Thoracic aorta (tissue), 2 donors: ENCODE measurements around the gene KLHL29. TPM values are rescaled to one million over a fixed set of nuclear protein-coding genes. Genes with fewer than 3 reads are reported as not detected.

ENCODE experiments used
- ATAC-seq: fragments of 150-250 bp; one replicate; pipeline ENCODE4 v1.8.0; 2017; ENCODE audit warnings: low read depth; ENCODE audit not compliant: insufficient number of reproducible peaks, low FRiP score
- DNase-seq: peaks from one replicate; pipeline ENCODE4 v3.0.0-alpha.2; 2020; ENCODE audit warnings: low spot score
- H3K27ac ChIP-seq, 2 donors: fragments of 200-600 bp; sonication (generic); 1 replicate in 1 of 2; 2 replicates in 1 of 2; pipeline ENCODE4 v1.5.1; 2016; ENCODE audit warnings: mild to moderate bottlenecking in 2 of 2, moderate library complexity in 2 of 2
- H3K27me3 ChIP-seq: fragments of 200-600 bp; sonication (generic); replicated peaks from 2 replicates; pipeline ENCODE4 v1.6.0; 2016; ENCODE audit warnings: mild to moderate bottlenecking; ENCODE audit not compliant: insufficient read depth
- H3K36me3 ChIP-seq: fragments of 200-600 bp; sonication (generic); one replicate; pipeline ENCODE4 v1.5.1; 2016
- H3K4me1 ChIP-seq, 2 donors: fragments of 200-600 bp; sonication (generic); 1 replicate in 1 of 2; 2 replicates in 1 of 2; pipeline versions ENCODE4 v1.5.1 to v1.6.0; 2016; ENCODE audit warnings: low read depth in 2 of 2, mild to moderate bottlenecking in 1 of 2; ENCODE audit not compliant: control insufficient read depth in 1 of 2
- H3K4me3 ChIP-seq: fragments of 200-600 bp; sonication (generic); 2 replicates; pipeline ENCODE4 v1.5.1; 2016; ENCODE audit warnings: mild to moderate bottlenecking
- H3K9me3 ChIP-seq: fragments of 200-600 bp; sonication (generic); 2 replicates; pipeline ENCODE4 v1.5.1; 2016
- total RNA-seq, 2 donors: library from RNA; depleted of rRNA; stranded (reverse); fragments of >200 nt; gene quantifications; one replicate each; pipeline versions ENCODE4 v1.1.0 to v1.2.3, GENCODE V29; 2016
- TF ChIP-seq, protein P1 (sequence below): fragments of 200-600 bp; sonication (generic); IDR thresholded peaks from one replicate; pipeline ENCODE4 v1.5.1; 2019; ENCODE audit warnings: antibody characterized with exemption

KLHL29 gene
- total RNA-seq, 2 donors from 2014 or later = 18.5 to 24.4 TPM

DNA sequence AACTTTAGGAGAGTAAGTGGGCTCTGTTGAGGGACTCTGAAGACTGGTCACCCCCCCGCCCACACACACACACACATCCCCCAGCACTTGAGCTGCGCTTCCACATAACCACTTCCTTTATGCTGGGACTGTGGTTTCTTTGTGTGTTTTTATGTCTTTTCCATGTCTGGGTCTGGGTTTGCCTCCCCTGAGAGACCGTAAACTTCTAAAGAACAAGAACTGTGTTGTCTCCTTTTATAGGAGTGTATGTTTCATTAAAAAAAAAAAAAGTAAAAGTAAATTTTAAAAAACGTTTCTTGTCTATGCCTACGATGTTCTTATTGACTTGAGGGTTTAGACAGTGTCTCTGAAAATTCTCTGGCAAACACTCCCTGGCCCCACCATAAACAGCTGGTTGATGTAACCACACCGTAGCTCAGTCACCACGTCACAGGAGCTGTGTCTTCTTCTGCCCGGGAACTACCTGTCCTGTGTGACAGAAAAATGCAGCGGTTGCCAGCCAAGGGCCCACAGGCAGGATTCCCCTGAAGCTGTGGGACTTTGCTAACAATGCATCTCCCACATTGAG lies 68.0 kb downstream of the KLHL29 start:
- Histone ChIP-seq H3K27ac (no peak overlapping the region), H3K36me3 (no peaks in the 10 kb centered on the region), H3K4me1 (peaks cover 0 to 5% of the 10 kb centered on the region in 2 donors), H3K4me3 (no peak overlapping the region), H3K9me3 (no peaks in the 10 kb centered on the region), H3K27me3 (no peaks in the 10 kb centered on the region)
- DNase-seq = no peak
- ATAC-seq = no peak
- TF ChIP-seq, protein P1, sequence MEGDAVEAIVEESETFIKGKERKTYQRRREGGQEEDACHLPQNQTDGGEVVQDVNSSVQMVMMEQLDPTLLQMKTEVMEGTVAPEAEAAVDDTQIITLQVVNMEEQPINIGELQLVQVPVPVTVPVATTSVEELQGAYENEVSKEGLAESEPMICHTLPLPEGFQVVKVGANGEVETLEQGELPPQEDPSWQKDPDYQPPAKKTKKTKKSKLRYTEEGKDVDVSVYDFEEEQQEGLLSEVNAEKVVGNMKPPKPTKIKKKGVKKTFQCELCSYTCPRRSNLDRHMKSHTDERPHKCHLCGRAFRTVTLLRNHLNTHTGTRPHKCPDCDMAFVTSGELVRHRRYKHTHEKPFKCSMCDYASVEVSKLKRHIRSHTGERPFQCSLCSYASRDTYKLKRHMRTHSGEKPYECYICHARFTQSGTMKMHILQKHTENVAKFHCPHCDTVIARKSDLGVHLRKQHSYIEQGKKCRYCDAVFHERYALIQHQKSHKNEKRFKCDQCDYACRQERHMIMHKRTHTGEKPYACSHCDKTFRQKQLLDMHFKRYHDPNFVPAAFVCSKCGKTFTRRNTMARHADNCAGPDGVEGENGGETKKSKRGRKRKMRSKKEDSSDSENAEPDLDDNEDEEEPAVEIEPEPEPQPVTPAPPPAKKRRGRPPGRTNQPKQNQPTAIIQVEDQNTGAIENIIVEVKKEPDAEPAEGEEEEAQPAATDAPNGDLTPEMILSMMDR = no peak

DNA sequence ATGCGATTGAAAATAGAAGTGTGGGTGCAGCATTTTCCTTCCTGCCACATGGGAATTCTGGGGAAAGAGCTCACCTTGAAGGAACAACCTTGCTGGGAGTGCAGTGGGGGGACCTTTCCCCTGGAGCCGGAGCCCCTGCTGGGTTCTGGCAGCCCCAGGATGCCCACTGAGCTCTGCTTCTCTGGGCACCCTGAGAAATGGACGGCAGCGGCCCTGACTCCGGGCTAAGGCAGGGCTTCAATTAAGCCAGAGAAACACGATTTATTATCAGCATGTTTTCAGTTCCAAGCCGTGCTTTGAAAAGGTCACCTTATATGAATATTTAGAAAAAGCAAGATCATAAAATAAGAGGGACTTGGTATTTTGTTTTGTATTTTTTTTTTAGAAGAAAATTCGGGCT lies 68.5 kb downstream of the KLHL29 start:
- peaks cover 0 to 5% of the 10 kb centered on the region in 2 donors for H3K4me1 ChIP-seq
- no peak overlapping the region for H3K4me3 ChIP-seq
- DNase-seq (no peak), ATAC-seq (no peak)
- H3K27me3 ChIP-seq = no peaks in the 10 kb centered on the region
- no peaks in the 10 kb centered on the region for H3K9me3 ChIP-seq
- no peaks in the 10 kb centered on the region for H3K36me3 ChIP-seq
- TF ChIP-seq, protein P1 = no peak
- no peak overlapping the region for H3K27ac ChIP-seq

- Histone ChIP-seq H3K4me3 (no peak overlapping the region), H3K9me3 (no peaks in the 10 kb centered on the region), H3K27ac (no peak overlapping the region), H3K27me3 (no peaks in the 10 kb centered on the region), H3K36me3 (no peaks in the 10 kb centered on the region), H3K4me1 (peaks cover 0 to under 1% of the 10 kb centered on the region in 2 donors)
- no peak for ATAC-seq
- DNase-seq = no peak
- TF ChIP-seq, protein P1 = no peak
Observed at GRCh38 chr2:23453836-23454460, 69.0 kb downstream of the KLHL29 start.

GRCh38 chr2:23454501-23455120 lies 69.6 kb downstream of the KLHL29 start:
- Histone ChIP-seq H3K36me3 (no peaks in the 10 kb centered on the region), H3K27ac (no peak overlapping the region), H3K4me1 (no peaks in the 10 kb centered on the region), H3K4me3 (no peak overlapping the region), H3K27me3 (no peaks in the 10 kb centered on the region), H3K9me3 (no peaks in the 10 kb centered on the region)
- no peak for DNase-seq
- ATAC-seq = no peak
- TF ChIP-seq, protein P1 = no peak

DNA sequence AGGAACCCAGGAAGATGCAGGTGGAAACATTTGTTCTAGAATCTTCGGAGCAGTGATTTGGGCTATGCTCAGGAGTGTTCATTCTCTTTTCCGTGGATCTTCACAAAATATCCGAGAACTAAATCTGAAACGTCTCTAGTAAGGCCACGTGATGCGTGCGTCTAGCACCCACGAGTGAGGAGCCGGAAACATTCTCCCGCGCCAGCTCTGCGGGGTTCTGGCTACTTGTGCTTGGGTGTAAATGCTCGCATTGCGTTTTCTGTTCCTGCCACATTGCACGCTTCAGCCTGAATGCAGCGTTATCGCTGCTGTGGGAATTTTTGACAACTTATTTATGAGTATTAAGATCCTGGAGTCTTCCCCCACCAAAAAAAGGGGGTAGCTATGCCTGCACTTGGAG lies 71.4 kb downstream of the KLHL29 start:
- no peak overlapping the region for H3K4me3 ChIP-seq
- H3K27ac ChIP-seq = no peak overlapping the region
- no peaks in the 10 kb centered on the region for H3K36me3 ChIP-seq
- ATAC-seq (no peak), DNase-seq (no peak)
- no peaks in the 10 kb centered on the region for H3K4me1 ChIP-seq
- no peaks in the 10 kb centered on the region for H3K27me3 ChIP-seq
- no peaks in the 10 kb centered on the region for H3K9me3 ChIP-seq
- TF ChIP-seq, protein P1 = no peak
